GM18867 (cell line): ENCODE data around the gene UGDH.
A peak's percentile ranks its signal among the peaks of the same experiment; 100 is the strongest.
"Not testable (repeated sequence)": the region's sequence is repeated elsewhere in the genome, so short reads cannot be mapped to it uniquely, and the experiment has no call there.

ENCODE experiments used
- ATAC-seq: cut with Tn5 transposase; IDR thresholded peaks from one replicate; pipeline ENCODE4 v1.9.1; 2021; ENCODE audit warnings: mild to moderate bottlenecking, moderate library complexity; ENCODE audit not compliant: unreplicated experiment

Gene UGDH

DNA sequence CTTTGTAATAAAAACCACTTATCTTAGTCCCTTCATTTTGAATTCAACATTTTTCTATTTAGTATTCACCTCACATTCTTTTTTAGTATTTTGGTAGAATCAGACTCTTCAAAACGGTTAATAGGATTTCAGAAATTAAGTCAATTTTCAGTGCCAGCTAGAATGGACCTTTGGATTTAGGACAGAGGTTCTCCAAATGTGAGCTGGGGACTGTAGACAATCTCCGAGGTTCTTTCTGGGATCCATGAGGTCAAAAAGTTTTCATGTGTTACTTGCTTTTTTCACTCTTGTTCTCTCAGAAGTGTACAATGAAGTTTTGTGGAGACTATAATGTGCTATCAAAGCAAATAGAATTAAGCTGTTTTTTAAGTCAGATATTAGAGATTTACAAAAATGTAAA, 2.3 kb upstream of the UGDH start:
- ATAC-seq: no peak

DNA sequence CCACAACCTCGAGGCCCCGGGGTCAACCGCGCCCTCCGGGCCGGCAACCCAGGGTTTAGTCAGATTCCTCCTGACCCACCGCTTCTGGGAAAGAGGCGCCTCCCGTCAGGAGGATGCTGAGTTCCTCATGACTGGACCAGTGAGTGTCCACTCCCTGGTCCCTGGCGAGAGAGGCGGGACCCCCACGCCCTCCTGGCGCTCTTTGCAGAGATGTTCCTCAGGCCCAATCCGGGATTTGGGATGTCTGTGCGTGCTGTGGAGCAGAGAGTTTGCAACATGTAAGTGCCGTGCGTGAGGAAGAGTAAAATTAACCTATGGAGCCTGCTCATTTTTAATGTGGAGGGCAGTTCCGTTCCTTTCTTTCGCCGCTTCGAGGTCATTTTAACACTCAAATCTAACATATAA, 824 bp upstream of the UGDH start:
- no peak for ATAC-seq

DNA sequence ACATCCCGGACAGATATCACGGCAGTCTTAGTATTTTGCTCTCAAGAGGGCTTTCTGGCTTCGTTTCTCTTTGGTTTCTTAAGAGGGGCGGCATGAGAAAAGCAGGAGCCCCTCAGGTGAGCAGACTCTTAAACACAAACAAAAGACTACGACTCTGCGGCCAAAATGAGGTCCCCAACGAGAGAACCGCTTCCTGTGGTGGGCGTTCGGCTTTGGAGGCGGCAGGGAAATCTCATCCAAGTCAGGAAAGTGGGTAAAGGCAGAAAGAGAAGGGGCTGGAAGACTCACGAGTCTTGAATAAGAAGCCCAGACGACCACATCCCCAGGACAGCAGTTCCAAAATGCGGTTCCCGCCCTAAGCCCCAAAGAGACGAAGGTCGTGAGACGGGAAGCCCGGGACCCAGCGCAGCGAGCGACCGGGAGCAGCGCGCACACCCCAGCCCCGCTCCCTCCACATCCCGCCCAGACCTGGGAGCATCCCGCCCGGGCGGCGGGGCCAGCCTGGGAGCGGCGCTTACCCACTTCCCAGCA, 409 bp downstream of the UGDH start:
- ATAC-seq: peak; percentile 1

GRCh38 chr4:39525822-39526690, 1.2 kb downstream of the UGDH start:
- no peak for ATAC-seq

GRCh38 chr4:39524161-39524957, 2.9 kb downstream of the UGDH start:
- ATAC-seq: no peak

DNA sequence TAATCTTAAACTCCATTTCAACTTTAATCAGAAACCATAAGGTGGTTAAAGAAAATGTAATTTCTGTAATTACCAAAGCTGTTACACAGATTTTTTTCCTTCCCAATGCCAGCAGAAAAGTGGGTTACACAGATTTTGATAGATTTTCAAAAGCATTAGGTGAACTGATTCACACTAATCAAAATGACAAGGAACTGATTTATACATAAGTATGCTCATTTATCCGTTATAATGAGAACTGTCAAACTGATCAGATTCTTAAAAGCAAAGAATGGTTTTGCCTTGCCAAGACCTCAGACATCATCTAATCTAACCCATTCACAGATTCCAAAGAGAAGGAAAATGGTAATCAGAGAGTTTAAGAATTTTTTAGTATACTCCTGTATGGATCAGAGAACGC, 5.2 kb downstream of the UGDH start:
- no peak for ATAC-seq

- no peak for ATAC-seq
Observed at GRCh38 chr4:39521253-39521919, 5.9 kb downstream of the UGDH start.

- ATAC-seq: no peak
Observed at GRCh38 chr4:39518484-39518883, 8.8 kb downstream of the UGDH start.

DNA sequence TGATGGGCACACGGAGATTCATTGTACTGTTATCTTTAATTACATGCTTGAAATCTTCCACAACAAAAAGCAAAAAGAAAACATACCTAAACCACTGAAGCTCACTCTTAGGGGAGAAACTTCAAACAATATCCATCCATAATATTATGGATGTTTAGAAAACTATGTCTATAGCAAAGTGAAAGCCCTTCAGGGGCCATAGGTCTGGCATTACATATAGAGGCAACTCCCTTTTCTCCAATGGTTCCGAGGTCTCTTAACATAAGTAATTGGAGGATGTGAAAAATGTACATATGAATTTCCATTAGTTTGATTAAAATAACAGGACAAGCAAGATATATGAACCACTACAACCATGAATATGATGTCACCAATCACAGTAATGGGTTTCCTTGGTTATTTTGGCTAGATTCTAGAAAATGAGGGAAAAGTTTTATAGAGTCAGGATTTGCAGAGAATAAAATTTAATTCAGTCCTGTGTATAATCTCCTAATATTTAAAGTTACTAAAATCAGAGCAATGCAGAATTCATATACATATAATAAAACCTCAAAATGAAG, 10.8 kb downstream of the UGDH start:
- no peak for ATAC-seq

GRCh38 chr4:39515669-39516401, 11.4 kb downstream of the UGDH start:
- not testable (repeated sequence) for ATAC-seq

DNA sequence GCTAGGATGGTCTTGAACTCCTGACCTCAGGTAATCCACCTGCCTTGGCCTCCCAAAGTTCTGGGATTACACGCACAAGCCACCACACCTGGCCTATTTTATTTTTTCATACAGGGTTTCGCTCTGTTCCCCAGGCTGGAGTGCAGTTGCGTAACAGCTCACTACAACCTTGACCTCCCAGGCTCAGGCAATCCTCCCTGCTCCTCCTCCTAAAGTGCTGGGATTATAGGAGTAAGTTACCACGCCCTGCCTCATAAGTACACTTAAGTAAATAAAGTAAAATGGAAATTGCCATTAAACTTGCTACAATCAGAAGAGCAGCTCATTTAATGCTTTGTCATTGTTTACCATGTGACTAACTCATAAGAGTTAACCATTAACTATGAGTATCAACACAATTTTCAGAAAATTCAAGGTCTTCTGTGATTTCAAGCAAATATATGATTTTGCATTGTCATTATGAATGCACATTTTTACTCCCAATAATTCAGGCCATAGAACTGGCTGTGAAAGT, 12.3 kb downstream of the UGDH start:
- no peak for ATAC-seq

DNA sequence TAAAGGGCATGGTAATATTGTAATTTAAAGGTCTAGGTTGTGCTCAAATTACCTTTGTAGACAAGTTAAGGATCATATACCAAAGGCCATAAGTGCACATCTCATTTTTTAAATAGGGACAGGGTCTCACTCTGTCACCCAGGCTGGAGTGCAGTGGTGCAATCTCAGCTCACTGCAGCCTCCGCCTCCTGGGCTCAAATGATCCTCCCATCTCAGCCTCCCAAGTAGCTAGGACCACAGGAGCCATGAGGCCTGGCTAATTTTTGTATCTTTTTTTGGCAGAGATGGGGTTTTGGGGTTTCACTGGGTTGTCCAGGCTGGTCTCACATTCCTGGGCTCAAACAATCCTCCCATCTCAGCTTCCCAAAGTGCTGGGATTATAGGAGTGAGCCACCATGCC, 13.0 kb downstream of the UGDH start:
- ATAC-seq: not testable (repeated sequence)

- no peak for ATAC-seq
Observed at GRCh38 chr4:39510348-39510929, 16.8 kb downstream of the UGDH start.

DNA sequence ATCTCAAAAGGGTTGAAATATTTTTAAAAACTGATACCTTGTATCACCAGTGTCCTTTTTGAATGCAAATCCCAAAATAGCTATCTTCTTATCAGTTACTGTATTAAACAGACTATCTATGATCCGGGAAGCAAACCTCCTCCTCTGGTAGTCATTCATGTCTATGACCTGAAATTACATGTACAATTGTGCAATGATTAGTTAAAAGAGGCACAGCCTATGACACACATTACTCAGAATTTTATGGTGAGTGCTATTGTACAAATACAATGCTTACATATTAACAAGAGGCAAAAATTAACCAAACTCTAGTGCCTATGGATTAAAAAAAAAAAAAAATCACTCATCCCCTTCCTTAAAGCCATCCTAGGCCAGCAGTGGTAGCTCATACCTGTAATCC, 21.7 kb downstream of the UGDH start:
- ATAC-seq: no peak

DNA sequence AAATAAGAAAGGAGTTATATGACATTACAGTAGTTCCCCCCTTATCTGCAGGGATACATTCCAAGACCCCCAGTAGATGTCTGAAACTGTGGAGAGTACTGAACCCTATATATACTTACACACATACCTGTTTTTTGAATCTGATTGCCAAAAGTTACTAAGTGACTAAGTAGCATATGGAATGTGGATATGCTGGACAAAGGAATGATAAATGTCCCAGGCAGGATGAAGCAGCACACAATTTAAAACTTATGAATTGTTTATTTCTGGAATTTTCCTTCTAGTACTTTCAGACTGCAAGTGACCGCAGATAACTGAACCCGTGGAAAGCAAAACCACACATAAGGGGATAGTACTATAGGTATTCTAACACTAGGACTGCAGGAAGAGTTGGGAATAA, 22.7 kb downstream of the UGDH start:
- no peak for ATAC-seq

GRCh38 chr4:39502664-39503035, 24.6 kb downstream of the UGDH start:
- not testable (repeated sequence) for ATAC-seq

GRCh38 chr4:39502019-39502663, 25.1 kb downstream of the UGDH start:
- no peak for ATAC-seq

DNA sequence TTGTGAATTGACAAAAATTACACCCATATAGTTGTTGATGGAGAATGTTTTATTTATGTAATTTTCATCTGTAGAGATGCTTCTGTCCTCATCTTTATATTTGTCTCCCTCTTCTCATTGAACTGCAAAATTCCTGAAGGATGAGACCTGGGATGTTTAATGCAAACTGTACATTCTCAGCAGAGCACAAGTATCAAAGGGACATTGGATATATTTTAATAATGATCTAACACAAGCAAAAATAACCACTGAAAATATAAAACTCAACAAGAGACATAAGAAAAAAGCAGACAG, 28.6 kb downstream of the UGDH start:
- ATAC-seq: no peak

DNA sequence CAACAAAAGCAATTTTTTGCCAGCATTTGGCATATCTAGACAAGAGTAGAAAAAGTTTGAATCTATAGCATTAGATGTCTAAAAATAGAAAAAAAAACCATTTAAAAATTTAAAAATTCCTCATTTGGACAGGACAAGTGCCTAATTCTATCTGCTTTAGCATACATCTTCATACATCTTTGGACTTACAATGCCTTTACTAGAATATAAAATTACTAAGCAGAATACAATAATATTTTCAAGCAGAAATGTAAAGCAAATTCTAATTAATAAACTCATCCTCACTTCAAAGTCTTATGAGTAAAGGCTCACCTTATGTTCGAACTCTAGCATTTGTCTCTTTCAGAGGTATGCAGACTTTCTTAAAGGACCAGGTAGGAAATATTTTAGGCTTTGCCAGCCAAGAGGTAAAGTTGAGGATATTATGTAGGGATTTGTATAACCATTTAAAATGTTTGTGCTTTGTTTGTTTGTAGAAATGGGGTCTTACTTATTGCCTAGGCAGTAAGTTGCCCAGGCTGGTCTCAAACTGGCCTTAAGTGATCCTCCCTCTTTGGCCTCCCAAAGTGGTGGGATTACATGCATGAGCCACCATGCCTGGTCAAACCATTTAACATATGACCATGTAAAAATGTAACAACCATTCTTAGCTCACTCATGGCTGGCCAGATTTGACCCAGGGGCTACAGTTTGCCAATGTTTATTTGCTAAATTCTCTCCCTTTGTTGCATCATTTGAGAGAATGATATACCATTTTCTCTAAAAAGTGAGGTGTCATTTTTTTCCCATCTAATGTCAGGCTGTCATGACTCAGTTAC, 29.1 kb downstream of the UGDH start:
- ATAC-seq: no peak
